Esophagus muscularis mucosa (tissue), 3 donors: Measurements from ENCODE around the gene TOX4.
"Not testable (repeated sequence)": the region's sequence is repeated elsewhere in the genome, so short reads cannot be mapped to it uniquely, and the experiment has no call there.

Source experiments
- CTCF ChIP-seq, 3 experiments: fragments of 200-600 bp in 2 of 3; fragments of 450-650 bp in 1 of 3; sonication (generic) in 2 of 3; IDR thresholded peaks; one replicate each; pipeline ENCODE4 v1.5.1; 2017 to 2019; ENCODE audit warnings: antibody characterized with exemption in 3 of 3, mild to moderate bottlenecking in 2 of 3, moderate library complexity in 1 of 3
- POLR2A ChIP-seq: fragments of 450-650 bp; IDR thresholded peaks from one replicate; pipeline ENCODE4 v1.6.1; 2017; ENCODE audit warnings: antibody characterized with exemption, moderate library complexity, mild to moderate bottlenecking, low read depth

GRCh38 chr14:21544588-21544987 lies 67.6 kb downstream of the TOX4 start:
- TF ChIP-seq CTCF (IDR thresholded peaks at IDR 0.05); POLR2A: not testable (repeated sequence)
